Activated naive CD8-positive, alpha-beta T cell treated with anti-CD3 and anti-CD28 coated beads, Interleukin-2, amount 10 ng/mL, durations not matched to agents 7 days and 5 days (primary cell): Measurements from ENCODE around the gene LDLRAD4. TPM values are rescaled to one million over a fixed set of nuclear protein-coding genes. Genes with fewer than 3 reads are reported as not detected.

Source experiments
- ATAC-seq: fragments of 150-1000 bp; cut with Tn5 transposase; one replicate; pipeline ENCODE4 v1.10.0; 2021; ENCODE audit warnings: low read depth, moderate library complexity
- POLR2A ChIA-PET: fragments of 350-600 bp; sonication (Branson Sonifier 250); formaldehyde crosslinking; loops from one replicate; lab custom pipeline; 2021; ENCODE audit warnings: antibody characterized with exemption; lab: Charles Lee
- DNase-seq: peaks from one replicate; pipeline ENCODE4 v3.0.0; 2021
- H3K27ac Mint-ChIP-seq: one replicate; pipeline ENCODE4 v1.8.0; 2022; ENCODE audit warnings: mild to moderate bottlenecking, mixed read lengths
- H3K27me3 Mint-ChIP-seq: one replicate; pipeline ENCODE4 v1.8.0; 2022; ENCODE audit warnings: mild to moderate bottlenecking, moderate library complexity, mixed read lengths
- H3K36me3 Mint-ChIP-seq: one replicate; pipeline ENCODE4 v1.8.0; 2021; ENCODE audit warnings: mild to moderate bottlenecking, mixed read lengths
- H3K4me1 Mint-ChIP-seq: one replicate; pipeline ENCODE4 v1.8.0; 2021; ENCODE audit warnings: mixed read lengths
- H3K4me3 Mint-ChIP-seq: one replicate; pipeline ENCODE4 v1.8.0; 2022; ENCODE audit warnings: mild to moderate bottlenecking, moderate library complexity, mixed read lengths
- H3K9me3 Mint-ChIP-seq: one replicate; pipeline ENCODE4 v1.8.0; 2021; ENCODE audit warnings: mixed read lengths
- total RNA-seq, 2 experiments: library from RNA; stranded (reverse); gene quantifications; one replicate each; pipeline ENCODE4 v1.2.3, GENCODE V29; 2021

LDLRAD4 gene
- total RNA-seq, 2 experiments from 2014 or later, result 40.3 to 44.3 TPM

DNA sequence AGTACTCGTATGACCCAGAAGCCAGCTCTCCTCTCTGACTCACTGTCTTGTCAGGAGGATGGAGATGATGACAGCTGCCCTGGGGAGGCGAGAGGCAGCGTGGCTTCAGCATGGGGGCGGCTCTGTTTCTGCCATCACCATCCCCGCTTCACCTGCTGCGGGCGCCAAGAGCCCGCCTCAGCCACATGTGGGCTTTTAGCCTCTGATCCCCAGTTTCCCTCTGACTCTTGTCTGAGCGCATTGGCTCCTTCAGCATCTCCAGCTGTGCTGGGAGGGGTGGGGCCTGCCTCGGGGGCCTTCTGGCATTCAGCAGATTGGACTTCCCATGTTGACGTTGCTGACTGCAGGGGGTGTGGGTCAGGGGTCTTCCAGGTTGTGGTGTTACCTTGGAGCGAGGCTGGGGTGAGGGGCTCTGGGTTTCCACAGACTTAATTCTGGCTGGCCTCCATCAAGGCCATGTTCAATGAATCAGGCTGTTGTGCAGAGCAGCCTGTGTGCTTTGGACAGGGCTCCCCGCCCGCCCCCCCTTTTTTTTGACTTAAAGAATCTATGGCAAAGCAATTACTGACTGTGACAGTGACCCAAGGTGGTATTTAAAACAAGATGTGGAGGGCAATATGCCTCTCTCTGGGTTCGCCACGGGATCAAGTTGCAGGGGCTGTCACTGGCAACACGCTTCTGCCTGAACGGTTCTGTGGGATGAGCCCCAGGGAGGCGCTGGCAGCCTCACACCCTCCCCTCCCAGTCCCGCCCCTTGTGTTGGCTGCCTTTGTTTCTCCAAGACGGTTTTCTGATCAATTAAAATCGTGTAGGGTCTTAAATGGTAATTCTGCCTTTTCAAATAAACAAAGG is 228.3 kb downstream of the LDLRAD4 start:
- Mint-ChIP-seq H3K36me3 (no peaks in the 10 kb centered on the region), H3K9me3 (no peaks in the 10 kb centered on the region), H3K4me3 (no peak overlapping the region), H3K27me3 (no peaks in the 10 kb centered on the region), H3K4me1 (peaks cover 27% of the 10 kb centered on the region), H3K27ac (no peak overlapping the region)
- POLR2A ChIA-PET, result interaction anchor here (0.6 kb wide), 1 partner anchor 71 kb away, joined by 3 read pairs; no protein-coding TSS in a partner anchor
- DNase-seq (no peak), ATAC-seq (peak; percentile 38)

DNA sequence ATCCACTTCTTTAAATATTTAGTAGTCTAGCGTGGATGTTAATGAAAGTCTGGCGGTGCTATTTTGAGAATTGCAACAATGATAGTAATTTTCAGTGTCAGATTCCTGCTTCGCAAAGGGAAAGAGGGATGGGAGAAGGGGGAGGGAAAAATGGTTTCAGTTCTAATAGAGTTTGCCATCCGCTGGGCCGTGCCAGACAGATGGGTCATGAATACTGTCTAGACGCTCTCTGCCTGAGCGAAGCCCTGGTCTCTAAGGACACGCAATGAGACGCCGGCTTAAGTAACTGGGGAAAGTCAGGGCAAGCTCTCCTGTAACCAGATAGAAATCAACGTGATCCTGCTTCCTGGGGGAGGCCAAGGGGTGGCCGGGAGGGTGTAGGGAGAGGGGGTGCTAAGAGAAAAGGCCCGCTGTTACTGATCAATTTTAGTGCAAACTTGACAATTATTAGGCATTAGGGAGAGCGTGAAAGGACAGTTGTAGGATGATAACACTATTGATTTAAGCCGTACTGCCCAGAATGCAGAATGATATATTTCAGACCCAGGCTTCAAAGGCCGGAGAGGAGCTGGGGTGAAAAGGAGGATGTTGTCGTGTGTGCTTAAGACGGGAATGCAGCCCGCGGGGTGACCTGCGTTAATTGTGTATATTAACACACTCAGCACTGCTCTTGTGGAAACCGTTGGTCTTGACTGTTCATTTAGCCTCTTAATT is 229.2 kb downstream of the LDLRAD4 start:
- Mint-ChIP-seq H3K4me1 (peaks cover 25% of the 10 kb centered on the region), H3K9me3 (no peaks in the 10 kb centered on the region), H3K36me3 (no peaks in the 10 kb centered on the region), H3K4me3 (no peak overlapping the region), H3K27me3 (no peaks in the 10 kb centered on the region), H3K27ac (no peak overlapping the region)
- DNase-seq, result no peak
- POLR2A ChIA-PET, result no interaction called here
- no peak for ATAC-seq

DNA sequence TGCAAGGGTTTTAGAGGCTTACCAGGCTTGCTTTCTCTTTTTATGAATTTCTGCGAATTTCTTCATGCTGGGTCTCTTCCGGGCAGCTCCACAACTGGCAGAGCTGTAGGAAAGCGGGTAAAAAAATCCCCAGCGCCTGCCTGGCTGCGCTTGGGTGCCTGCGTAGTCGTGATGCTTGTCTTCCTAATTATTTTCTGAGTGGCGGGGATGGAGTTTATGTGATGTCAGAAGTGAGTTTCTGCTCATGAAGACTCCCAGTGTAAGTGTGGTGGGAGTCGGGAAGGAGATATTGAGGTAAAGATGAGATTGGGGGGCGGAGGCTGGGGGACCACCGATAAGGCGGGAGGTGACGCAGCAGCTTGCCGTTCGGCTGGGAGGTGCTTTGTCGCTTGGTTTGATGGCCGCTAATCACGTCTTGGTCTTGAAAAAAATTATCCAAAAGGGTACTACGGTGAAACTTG is 229.8 kb downstream of the LDLRAD4 start:
- peaks cover 22% of the 10 kb centered on the region for H3K4me1 Mint-ChIP-seq
- POLR2A ChIA-PET, result no interaction called here
- no peak overlapping the region for H3K4me3 Mint-ChIP-seq
- H3K36me3 Mint-ChIP-seq, result no peaks in the 10 kb centered on the region
- DNase-seq (no peak), ATAC-seq (no peak)
- peak overlapping the region; percentile 1 for H3K27ac Mint-ChIP-seq
- H3K27me3 Mint-ChIP-seq, result no peaks in the 10 kb centered on the region
- H3K9me3 Mint-ChIP-seq, result no peaks in the 10 kb centered on the region

DNA sequence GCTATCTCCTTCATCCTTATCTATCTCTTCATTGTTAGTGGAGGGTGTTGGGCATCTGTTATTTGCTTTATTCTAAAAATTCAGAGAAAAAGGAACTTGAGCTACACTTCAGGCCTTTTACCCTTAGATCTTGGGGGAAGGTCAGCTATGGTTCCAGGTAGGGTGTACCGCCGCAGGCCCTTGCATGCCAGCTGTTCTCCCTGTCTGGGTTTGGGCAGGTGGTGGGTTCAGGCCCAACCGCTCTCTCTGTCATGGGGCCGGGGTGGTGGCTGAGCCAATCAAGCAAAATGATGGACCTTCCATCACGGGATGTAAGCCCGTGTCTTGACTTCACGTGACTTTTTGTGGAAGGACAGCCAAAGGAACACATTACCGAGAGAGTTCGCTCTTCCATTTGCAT is 231.1 kb downstream of the LDLRAD4 start:
- POLR2A ChIA-PET, result no interaction called here
- Mint-ChIP-seq H3K36me3 (no peaks in the 10 kb centered on the region), H3K27me3 (no peaks in the 10 kb centered on the region), H3K4me1 (peaks cover 20% of the 10 kb centered on the region), H3K4me3 (no peak overlapping the region), H3K27ac (no peak overlapping the region), H3K9me3 (no peaks in the 10 kb centered on the region)
- no peak for ATAC-seq
- DNase-seq, result no peak

DNA sequence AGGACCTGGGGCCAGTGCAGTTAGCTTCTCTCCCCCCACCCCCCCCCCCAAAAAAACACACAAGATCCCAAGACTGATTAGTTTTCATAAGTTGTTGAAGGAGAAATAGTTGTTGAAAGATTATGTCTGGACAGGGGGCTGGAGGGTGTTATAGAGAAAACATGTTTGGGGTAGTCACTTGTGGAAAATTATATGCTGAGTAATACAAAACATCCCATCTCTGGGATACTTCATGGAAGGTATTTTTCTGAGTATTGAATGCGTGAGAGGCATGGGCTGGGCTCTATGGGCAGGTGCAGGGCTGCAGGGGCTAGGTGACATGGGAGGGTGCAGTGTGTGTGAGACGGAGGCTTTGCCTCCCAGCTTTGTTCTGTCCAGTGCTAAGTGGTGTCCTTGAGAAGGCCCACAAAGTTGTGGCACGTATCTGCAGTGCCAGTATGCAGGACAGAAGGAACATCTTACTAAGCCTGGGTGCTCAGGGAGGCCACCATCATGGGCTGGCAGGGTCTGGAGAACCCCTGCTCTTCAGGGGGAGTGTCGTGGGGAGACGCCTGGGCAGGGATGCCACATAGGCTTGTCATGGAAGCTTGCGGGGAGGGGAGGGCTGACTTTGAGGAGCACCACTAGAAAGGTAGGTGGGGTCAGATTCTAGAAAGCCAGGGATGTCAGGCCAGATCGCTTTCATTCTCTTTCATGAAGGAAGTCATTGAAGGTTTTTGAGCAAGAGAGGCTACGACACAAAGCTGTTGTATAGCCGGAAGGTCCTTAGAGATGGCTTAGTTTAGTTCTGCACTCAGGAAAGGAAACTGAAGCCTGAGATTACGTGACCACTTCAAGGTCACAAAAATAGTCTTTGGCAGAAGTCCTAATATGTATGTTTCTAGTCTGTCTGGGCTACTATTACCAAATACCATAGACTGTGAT is 232.0 kb downstream of the LDLRAD4 start:
- Mint-ChIP-seq H3K27me3 (no peaks in the 10 kb centered on the region), H3K4me1 (peaks cover 23% of the 10 kb centered on the region), H3K36me3 (no peaks in the 10 kb centered on the region), H3K4me3 (no peak overlapping the region), H3K27ac (peak overlapping the region; percentile 59), H3K9me3 (no peaks in the 10 kb centered on the region)
- ATAC-seq (peak; percentile 46), DNase-seq (no peak)
- POLR2A ChIA-PET, result no interaction called here

DNA sequence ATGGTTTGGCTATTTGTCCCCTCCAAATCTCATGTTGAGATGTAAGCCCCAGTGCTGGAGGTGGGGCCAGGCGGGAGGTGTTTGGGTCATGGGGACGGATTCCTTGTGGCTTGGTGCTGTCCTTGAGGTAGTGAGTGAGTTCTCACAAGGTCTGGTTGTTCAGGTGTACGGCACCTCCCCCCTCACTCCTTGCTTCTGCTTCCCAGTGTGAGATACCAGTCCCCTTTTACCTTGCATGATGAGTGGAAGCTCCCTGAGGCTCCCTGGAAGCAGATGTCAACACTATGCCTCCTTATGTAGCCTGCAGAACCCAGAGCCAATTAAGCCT is 232.6 kb downstream of the LDLRAD4 start:
- Mint-ChIP-seq H3K4me3 (no peak overlapping the region), H3K27ac (peak overlapping the region; percentile 59), H3K9me3 (no peaks in the 10 kb centered on the region), H3K27me3 (no peaks in the 10 kb centered on the region), H3K4me1 (peaks cover 28% of the 10 kb centered on the region), H3K36me3 (no peaks in the 10 kb centered on the region)
- DNase-seq (no peak), ATAC-seq (no peak)
- POLR2A ChIA-PET, result no interaction called here

DNA sequence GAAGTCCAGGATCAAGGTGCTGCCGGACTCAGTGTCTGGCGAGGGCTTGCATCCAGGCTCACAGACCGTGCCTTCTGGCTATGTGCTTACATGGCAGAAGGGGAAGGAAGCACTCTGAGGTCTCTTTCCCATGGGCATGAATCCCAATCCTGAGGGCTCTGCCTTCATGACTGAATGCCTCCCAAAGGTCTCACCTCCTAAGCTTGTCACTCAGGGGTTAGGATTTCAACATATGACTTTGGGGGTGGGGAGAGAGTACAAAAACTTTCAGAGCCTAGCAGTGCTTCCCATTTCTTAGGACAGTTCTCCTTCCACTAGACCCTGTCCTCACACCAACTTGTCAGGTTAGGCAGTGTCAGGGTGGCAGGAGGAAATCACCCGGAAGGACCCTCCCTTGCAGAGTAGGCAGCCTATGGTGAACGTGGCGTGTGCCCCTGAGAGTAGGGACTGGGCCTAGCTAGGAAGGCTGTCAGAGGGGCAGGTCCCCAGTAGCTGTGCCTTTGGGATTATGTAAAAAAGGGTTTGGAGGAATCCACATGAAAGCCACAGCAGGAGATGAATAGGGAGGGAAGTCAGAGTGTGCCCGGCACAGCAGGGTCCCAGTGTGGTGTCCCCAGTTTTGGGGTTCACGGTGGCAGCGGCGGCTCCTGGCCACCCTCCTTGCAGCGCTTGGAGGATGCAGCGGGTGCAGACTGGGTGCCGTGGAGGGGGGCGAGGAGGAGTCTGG is 233.3 kb downstream of the LDLRAD4 start:
- no peak overlapping the region for H3K4me3 Mint-ChIP-seq
- H3K9me3 Mint-ChIP-seq, result no peaks in the 10 kb centered on the region
- no peaks in the 10 kb centered on the region for H3K27me3 Mint-ChIP-seq
- H3K4me1 Mint-ChIP-seq, result peaks cover 33% of the 10 kb centered on the region
- DNase-seq (no peak), ATAC-seq (no peak)
- POLR2A ChIA-PET, result interaction anchor here (1.0 kb wide), 1 partner anchor 234 kb away, joined by 3 read pairs; the partner anchor contains the start of gene LDLRAD4
- no peaks in the 10 kb centered on the region for H3K36me3 Mint-ChIP-seq
- no peak overlapping the region for H3K27ac Mint-ChIP-seq

DNA sequence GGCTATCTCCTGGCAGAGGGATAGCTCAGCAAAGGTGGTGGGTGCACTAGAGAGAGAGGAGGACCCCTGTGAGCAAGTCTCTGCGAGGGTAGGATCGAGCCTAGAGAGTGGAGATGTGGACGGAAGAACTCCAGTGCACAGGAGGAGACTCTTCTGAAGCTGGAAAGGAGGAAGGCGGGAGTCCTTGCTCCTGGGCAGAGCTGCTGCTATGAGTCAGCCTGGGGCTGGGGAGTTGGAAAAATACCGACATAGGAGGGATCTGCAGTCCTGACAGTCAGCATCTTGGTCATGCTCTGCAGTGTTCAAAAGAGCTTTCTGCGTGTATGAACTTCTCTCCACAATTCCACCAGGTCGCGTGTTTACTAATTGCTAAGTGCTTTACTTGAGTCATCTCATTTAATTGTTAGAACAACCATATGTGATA is 233.8 kb downstream of the LDLRAD4 start:
- Mint-ChIP-seq H3K4me3 (no peak overlapping the region), H3K27ac (no peak overlapping the region), H3K9me3 (no peaks in the 10 kb centered on the region), H3K27me3 (no peaks in the 10 kb centered on the region), H3K36me3 (peaks cover 2% of the 10 kb centered on the region), H3K4me1 (peaks cover 38% of the 10 kb centered on the region)
- ATAC-seq, result no peak
- no peak for DNase-seq
- POLR2A ChIA-PET, result interaction anchor here (1.0 kb wide), 1 partner anchor 234 kb away, joined by 3 read pairs; the partner anchor contains the start of gene LDLRAD4

DNA sequence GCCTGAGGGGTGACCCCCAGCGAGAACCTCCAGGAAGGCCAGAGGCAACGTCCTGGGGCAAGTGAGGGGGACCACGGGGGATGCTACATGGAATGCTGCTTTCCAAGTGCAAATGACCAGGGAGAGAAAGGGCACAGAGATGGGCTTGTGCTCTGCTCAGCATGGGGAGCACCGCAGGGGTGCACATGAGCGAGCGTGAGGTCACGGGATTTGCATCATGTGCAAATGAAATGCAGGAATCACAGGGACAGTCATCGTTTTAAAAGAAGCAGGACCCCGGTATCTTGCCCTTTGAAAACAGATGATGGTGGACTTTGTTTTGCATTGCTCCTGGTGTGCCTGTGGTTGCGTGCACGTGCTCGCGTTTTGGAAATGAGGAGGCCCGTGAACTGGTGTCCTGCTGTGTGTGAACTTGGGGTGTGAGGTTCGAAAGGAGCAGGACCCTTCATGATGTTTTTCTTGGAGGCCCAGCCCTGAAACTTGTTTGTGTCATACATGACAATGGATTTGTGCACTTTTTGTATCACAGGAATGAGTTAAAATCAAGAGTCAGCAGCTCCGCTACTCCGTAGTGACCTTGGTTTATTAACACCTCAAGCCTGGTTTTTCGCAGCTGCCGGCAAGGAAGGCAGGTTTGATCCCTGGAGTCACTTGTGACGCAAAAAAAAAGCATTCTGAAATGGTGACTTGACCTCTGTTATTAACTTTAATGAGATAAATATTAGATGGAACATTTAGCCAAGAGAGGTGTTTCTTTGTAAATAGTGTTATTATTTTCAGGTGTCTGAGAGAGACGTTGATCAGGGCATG is 234.5 kb downstream of the LDLRAD4 start:
- ATAC-seq (no peak), DNase-seq (no peak)
- peaks cover 35% of the 10 kb centered on the region for H3K4me1 Mint-ChIP-seq
- POLR2A ChIA-PET, result no interaction called here
- H3K4me3 Mint-ChIP-seq, result no peak overlapping the region
- peaks cover 3% of the 10 kb centered on the region for H3K36me3 Mint-ChIP-seq
- no peaks in the 10 kb centered on the region for H3K27me3 Mint-ChIP-seq
- no peak overlapping the region for H3K27ac Mint-ChIP-seq
- no peaks in the 10 kb centered on the region for H3K9me3 Mint-ChIP-seq

DNA sequence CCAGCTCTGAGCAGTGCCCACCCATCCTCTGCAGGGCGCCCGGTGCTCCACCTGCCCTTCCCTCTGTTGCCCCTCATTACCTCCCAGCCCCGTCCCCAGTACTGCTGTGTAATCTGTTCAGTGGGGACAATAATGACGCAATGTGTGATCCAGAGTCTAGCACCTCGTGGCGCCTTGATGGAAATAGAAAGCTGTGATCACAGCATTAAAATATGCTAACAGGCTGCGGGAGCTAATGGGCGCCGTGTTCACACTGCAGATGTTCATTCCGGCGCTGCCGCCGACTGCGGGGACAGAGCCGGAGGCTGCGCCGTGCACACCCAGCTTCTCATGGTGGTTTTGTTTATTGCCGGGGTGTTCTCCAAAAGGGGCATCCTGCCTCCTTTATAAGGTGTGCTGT is 235.2 kb downstream of the LDLRAD4 start:
- DNase-seq, result no peak
- H3K27me3 Mint-ChIP-seq, result no peaks in the 10 kb centered on the region
- peaks cover 35% of the 10 kb centered on the region for H3K4me1 Mint-ChIP-seq
- no peak for ATAC-seq
- no peak overlapping the region for H3K27ac Mint-ChIP-seq
- H3K9me3 Mint-ChIP-seq, result peaks cover 5% of the 10 kb centered on the region
- peaks cover 3% of the 10 kb centered on the region for H3K36me3 Mint-ChIP-seq
- H3K4me3 Mint-ChIP-seq, result no peak overlapping the region
- POLR2A ChIA-PET, result no interaction called here

DNA sequence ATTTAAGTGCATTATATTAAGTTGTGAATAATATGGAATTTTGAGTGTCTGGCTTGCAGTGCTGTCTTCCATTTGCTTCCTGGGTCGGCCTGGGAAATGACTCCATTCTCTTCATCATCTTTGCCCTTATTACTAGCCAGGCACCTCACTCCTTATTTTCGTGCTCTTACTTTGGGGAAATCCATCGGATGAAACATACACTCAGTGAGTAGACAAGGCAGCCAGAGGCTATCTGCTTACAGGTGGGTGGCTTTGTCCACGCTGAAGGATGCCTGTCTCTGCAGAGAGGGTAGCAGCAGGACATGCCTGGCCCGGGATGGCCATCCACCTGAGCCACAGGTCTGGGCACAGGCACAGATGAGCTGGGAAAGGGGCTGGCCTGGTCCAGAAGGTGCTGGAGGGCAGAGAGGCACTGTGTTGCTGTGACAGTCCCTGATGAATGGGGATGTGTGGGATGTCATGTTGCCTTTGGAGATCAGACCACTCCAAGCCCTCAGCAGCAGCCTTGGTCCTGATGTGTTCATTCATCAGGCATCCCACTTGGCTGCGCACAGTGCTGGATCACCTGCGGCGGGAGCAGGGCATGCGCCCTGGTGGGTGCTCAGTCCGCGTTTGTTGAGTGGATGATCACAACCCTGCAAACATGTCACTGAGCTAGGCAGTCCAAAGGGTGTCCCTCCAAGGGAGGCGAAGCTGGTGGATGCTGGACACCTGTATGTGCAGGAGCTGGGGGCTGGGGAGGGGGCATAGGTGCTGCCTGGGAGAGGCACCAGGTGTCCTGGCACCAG is 236.0 kb downstream of the LDLRAD4 start:
- Mint-ChIP-seq H3K27ac (no peak overlapping the region), H3K9me3 (peaks cover 5% of the 10 kb centered on the region), H3K36me3 (peaks cover 4% of the 10 kb centered on the region), H3K4me1 (peaks cover 35% of the 10 kb centered on the region), H3K27me3 (no peaks in the 10 kb centered on the region), H3K4me3 (no peak overlapping the region)
- POLR2A ChIA-PET, result no interaction called here
- DNase-seq (no peak), ATAC-seq (no peak)
